Fibroblast of villous mesenchyme (primary cell): ENCODE measurements around the gene RIMBP2. TPM values are rescaled to one million over a fixed set of nuclear protein-coding genes. Genes with fewer than 3 reads are reported as not detected.

Experiments used
- DNase-seq: peaks from one replicate; pipeline ENCODE4 v3.0.0-alpha.2; 2010; ENCODE audit warnings: low read depth
- H3K4me3 ChIP-seq: 2 replicates; pipeline ENCODE4 v1.5.1; 2011; ENCODE audit warnings: low read depth, mild to moderate bottlenecking, low read length
- total RNA-seq: library from RNA; depleted of rRNA; stranded (reverse); fragments of >200 nt; gene quantifications from 2 replicates; pipeline ENCODE4 v1.2.3, GENCODE V29; 2012
- TF ChIP-seq, protein P1 (sequence below): IDR thresholded peaks from 2 replicates; pipeline ENCODE4 v1.5.1; 2012; ENCODE audit warnings: low read depth, mild to moderate bottlenecking, low read length; ENCODE audit not compliant: insufficient read depth

The RIMBP2 gene
- total RNA-seq, 1 donor = not detected

DNA sequence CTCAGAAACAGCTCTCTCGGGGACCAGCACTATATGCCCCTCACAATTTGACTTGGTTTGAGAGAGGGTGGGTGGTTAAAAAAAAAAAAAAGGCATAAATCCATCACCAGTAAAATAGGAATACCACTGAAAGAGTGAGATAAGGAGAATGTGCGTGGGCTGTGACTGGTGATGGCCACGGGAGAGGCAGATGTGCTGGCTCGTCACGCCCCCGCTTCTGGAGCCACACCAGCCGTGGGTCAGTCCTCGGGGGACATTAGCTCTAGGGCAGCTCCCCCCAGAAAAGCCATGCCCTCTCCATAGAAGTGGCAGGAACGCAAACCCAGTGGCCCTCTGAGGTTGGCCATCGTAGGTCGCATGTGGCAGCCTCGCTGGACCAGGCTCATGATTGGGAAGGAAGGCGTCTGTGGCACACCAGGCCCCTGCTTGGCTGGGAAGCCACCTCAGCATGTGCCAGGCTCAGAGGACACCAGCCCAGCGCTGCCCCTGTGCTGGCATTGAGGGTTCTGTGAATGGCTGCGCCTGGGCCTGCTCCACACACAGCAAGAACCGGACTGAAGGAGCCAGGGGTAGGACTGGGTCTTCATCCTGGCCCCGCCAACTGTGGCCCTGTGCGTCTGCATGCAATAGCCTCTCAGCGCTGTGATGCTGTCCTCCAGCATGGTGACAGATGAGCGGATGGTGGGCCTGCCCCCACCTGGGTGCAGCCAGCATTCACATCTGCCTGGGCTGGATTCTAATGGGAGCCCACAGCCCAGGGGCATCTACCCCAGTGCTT is 267.9 kb downstream of the RIMBP2 start:
- TF ChIP-seq, protein P1, sequence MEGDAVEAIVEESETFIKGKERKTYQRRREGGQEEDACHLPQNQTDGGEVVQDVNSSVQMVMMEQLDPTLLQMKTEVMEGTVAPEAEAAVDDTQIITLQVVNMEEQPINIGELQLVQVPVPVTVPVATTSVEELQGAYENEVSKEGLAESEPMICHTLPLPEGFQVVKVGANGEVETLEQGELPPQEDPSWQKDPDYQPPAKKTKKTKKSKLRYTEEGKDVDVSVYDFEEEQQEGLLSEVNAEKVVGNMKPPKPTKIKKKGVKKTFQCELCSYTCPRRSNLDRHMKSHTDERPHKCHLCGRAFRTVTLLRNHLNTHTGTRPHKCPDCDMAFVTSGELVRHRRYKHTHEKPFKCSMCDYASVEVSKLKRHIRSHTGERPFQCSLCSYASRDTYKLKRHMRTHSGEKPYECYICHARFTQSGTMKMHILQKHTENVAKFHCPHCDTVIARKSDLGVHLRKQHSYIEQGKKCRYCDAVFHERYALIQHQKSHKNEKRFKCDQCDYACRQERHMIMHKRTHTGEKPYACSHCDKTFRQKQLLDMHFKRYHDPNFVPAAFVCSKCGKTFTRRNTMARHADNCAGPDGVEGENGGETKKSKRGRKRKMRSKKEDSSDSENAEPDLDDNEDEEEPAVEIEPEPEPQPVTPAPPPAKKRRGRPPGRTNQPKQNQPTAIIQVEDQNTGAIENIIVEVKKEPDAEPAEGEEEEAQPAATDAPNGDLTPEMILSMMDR = no peak
- no peak for DNase-seq

GRCh38 chr12:130447655-130447965 is 268.5 kb downstream of the RIMBP2 start:
- no peak for DNase-seq
- TF ChIP-seq, protein P1 = no peak
- H3K4me3 ChIP-seq = no peak overlapping the region

More for the DNA sequence above, 267.9 kb downstream of the RIMBP2 start:
- no peak overlapping the region for H3K4me3 ChIP-seq

GRCh38 chr12:130446846-130447654 is 269.0 kb downstream of the RIMBP2 start:
- TF ChIP-seq, protein P1 = no peak
- H3K4me3 ChIP-seq = no peak overlapping the region
- DNase-seq = no peak

- TF ChIP-seq, protein P1 = no peak
- DNase-seq = no peak
Observed at GRCh38 chr12:130444986-130445385, 271.1 kb downstream of the RIMBP2 start.

DNA sequence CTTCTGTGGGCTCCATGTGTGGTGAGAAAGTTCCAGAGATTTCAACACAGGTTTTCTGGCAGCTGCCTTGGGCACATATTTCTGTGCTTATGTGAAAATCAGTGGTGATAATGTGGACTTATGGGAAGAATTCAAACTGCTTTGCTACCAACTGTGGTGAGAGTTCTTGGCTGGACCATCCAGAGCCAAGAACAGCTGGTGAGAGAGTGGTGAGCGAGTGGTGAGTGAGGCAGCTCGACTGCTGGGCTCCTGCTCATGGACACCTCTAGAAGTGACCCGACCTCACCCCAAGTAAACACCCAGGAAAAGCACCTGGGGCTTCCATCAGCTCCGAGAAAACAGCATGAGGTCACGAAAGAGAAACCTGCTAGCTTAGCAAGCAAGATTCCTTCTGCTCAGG is 272.0 kb downstream of the RIMBP2 start:
- no peak for DNase-seq
- H3K4me3 ChIP-seq = no peak overlapping the region
- TF ChIP-seq, protein P1 = no peak

More at GRCh38 chr12:130444986-130445385, 271.1 kb downstream of the RIMBP2 start:
- H3K4me3 ChIP-seq = no peak overlapping the region

DNA sequence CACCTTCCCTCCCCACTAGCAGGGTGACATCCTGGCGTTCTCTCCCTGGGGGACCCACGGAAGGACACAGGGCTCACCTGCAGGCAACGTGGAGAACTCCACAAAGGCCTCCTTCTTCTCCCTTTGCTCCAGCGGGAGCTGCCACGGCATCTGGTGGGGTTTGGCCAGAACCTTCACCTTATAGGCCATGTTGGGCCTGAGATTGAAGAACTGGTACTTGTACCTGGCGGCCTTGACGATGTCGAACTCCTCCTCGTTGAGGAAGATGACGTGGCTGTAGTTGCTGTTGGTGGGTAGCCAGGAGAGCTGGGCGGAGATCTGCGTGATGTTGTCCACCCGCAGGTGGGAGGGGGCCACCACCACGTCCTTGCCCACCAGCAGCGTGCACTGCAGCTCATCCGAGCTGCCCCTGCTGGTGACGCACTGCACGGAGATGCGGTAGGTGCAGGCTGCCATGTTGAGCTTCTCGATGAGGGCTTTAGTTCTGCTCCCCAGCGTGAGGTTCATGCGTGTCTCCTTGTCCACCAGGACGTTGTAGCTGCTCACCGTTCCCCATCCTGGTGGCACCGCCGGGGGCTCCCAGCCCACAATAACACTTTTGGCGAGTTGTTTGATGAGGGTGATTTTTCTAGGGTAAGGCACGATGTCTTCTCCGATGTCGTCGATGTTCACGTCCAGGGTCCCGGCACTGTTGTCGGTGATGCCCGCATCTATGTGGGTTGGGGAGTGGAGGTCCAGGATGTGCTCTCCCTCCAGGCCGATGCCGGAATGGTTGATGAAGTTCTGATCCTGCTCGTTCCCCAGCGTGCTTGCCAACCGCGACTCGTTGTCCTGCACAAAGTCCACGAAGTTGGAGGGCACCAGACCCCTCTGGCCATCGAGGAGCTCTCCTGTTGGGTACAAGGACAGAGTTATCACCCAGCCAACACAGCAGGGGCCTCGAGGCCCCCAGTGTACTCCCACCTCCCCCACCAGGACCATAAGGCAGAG is 274.0 kb downstream of the RIMBP2 start:
- H3K4me3 ChIP-seq = no peak overlapping the region
- DNase-seq = no peak
- TF ChIP-seq, protein P1 = no peak
